Activated B cell treated with CpG ODN at 0.5 μM for 24 hours (primary cell): ENCODE results near the gene CHST15. TPM values are rescaled to one million over a fixed set of nuclear protein-coding genes. Genes with fewer than 3 reads are reported as not detected.

Source experiments
- ATAC-seq: fragments of 200-7000 bp; cut with Tn5 transposase; one replicate; pipeline ENCODE4 v1.10.0; 2021; ENCODE audit warnings: low read depth, mild to moderate bottlenecking, moderate library complexity
- CTCF ChIA-PET: fragments of 350-600 bp; sonication (Branson Sonifier 250); formaldehyde crosslinking; loops from one replicate; lab custom pipeline; 2021; ENCODE audit warnings: antibody characterized with exemption; lab: Charles Lee
- POLR2A ChIA-PET: fragments of 350-600 bp; sonication (Branson Sonifier 250); formaldehyde crosslinking; loops from one replicate; lab custom pipeline; 2021; ENCODE audit warnings: antibody characterized with exemption; lab: Charles Lee
- DNase-seq: peaks from one replicate; pipeline ENCODE4 v3.0.0; 2022
- H3K27ac Mint-ChIP-seq: one replicate; pipeline ENCODE4 v1.8.0; 2020; ENCODE audit warnings: mixed read lengths
- H3K27me3 Mint-ChIP-seq: one replicate; pipeline ENCODE4 v1.8.0; 2021; ENCODE audit warnings: mixed read lengths
- H3K36me3 Mint-ChIP-seq: one replicate; pipeline ENCODE4 v1.8.0; 2021; ENCODE audit warnings: low read depth, mixed read lengths
- H3K4me1 Mint-ChIP-seq: one replicate; pipeline ENCODE4 v1.8.0; 2021; ENCODE audit warnings: mixed read lengths
- H3K4me3 Mint-ChIP-seq: one replicate; pipeline ENCODE4 v1.8.0; 2020; ENCODE audit warnings: mild to moderate bottlenecking, mixed read lengths
- H3K9me3 Mint-ChIP-seq: one replicate; pipeline ENCODE4 v1.8.0; 2020; ENCODE audit warnings: mixed read lengths
- intact Hi-C: fragments of 100-400 bp; cut with micrococcal nuclease; formaldehyde crosslinking; loops from one replicate; pipeline ENCODE4 v1.15.1; 2024
- total RNA-seq: library from RNA; stranded (reverse); gene quantifications from 2 replicates; pipeline ENCODE4 v1.2.3, GENCODE V29; 2022
- TF ChIP-seq, protein P1 (sequence below): fragments of 200-600 bp; IDR thresholded peaks from one replicate; pipeline ENCODE4 v1.8.0; 2022; ENCODE audit warnings: antibody characterized with exemption, mild to moderate bottlenecking

CHST15 gene
- total RNA-seq, 1 donor from 2014 or later, result 13.8 TPM

DNA sequence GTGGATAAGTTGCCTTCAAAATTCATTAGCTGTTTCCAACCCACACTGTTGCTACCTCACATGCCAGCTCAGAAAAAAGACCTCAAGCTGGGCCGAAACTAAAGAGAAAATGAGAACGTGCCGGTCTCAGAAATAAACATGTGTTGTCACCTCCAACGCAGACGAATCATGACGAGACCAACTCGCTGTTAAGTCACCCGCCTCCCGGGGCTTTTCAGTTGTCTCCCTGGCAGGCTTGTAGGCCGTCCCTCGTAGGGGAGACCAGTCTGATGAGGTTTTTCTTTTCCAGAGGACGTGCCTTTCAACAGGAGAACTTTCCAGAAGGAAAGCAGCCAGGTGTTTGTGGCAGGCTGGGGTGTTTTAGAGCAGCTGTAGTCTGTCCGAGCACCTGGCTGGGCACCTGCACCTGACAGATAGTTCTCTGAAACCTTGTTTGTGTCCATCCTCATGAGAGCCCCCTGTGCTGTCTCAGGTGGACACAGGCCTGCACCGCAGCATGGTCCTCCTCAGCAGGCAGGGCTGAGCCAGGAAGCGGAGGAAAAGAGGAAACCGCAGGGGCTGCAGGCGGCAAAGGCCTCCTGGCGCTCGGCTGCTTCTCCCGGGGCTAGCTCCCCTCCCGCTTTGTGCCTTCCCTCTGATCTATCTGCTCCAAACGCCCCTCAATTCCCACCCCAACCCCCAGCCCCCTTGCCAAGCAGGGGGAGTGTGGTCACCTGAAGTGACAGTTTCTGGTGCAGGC, 78.8 kb downstream of the CHST15 start:
- ChIA-PET CTCF (no interaction called here), POLR2A (no interaction called here)
- H3K27ac Mint-ChIP-seq, result no peak overlapping the region
- ATAC-seq, result no peak
- DNase-seq, result no peak
- H3K9me3 Mint-ChIP-seq, result peaks cover 5% of the 10 kb centered on the region
- H3K27me3 Mint-ChIP-seq, result no peaks in the 10 kb centered on the region
- peaks cover 65% of the 10 kb centered on the region for H3K36me3 Mint-ChIP-seq
- no peak overlapping the region for H3K4me3 Mint-ChIP-seq
- TF ChIP-seq, protein P1, sequence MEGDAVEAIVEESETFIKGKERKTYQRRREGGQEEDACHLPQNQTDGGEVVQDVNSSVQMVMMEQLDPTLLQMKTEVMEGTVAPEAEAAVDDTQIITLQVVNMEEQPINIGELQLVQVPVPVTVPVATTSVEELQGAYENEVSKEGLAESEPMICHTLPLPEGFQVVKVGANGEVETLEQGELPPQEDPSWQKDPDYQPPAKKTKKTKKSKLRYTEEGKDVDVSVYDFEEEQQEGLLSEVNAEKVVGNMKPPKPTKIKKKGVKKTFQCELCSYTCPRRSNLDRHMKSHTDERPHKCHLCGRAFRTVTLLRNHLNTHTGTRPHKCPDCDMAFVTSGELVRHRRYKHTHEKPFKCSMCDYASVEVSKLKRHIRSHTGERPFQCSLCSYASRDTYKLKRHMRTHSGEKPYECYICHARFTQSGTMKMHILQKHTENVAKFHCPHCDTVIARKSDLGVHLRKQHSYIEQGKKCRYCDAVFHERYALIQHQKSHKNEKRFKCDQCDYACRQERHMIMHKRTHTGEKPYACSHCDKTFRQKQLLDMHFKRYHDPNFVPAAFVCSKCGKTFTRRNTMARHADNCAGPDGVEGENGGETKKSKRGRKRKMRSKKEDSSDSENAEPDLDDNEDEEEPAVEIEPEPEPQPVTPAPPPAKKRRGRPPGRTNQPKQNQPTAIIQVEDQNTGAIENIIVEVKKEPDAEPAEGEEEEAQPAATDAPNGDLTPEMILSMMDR, result no peak
- intact Hi-C loops, result no loop called here
- H3K4me1 Mint-ChIP-seq, result no peaks in the 10 kb centered on the region

DNA sequence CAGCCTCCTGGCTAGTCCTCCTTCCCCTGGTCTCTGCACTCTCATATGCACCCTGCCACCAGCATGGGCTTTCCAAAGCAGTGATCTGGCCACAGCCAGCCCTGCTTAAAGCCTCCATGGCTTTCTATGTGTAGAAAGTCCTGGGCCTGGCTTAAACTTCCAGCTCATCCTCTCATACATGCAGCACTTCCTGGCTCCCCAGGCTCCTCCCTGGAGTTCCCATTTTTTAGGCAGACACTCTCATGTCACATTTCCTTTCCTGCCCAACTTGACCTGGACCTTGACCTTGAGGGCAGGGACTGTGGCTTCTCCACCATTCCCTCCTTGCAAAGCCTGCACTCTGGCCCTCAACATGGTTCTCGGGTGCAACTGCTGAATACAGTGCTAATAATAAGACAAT, 79.5 kb downstream of the CHST15 start:
- Mint-ChIP-seq H3K4me3 (no peak overlapping the region), H3K36me3 (peaks cover 65% of the 10 kb centered on the region), H3K27me3 (no peaks in the 10 kb centered on the region), H3K9me3 (peaks cover 5% of the 10 kb centered on the region), H3K4me1 (no peaks in the 10 kb centered on the region), H3K27ac (no peak overlapping the region)
- intact Hi-C loops, result no loop called here
- ChIA-PET POLR2A (no interaction called here), CTCF (no interaction called here)
- ATAC-seq (no peak), DNase-seq (no peak)
- TF ChIP-seq, protein P1, result no peak

- DNase-seq (no peak), ATAC-seq (no peak)
- H3K9me3 Mint-ChIP-seq, result peaks cover 5% of the 10 kb centered on the region
- ChIA-PET CTCF (no interaction called here), POLR2A (no interaction called here)
- no peak overlapping the region for H3K27ac Mint-ChIP-seq
- H3K27me3 Mint-ChIP-seq, result no peaks in the 10 kb centered on the region
- intact Hi-C loops, result no loop called here
- TF ChIP-seq, protein P1, result no peak
- H3K4me1 Mint-ChIP-seq, result no peaks in the 10 kb centered on the region
- no peak overlapping the region for H3K4me3 Mint-ChIP-seq
- H3K36me3 Mint-ChIP-seq, result peaks cover 66% of the 10 kb centered on the region
These were observed 80.4 kb downstream of the CHST15 start for GRCh38 chr10:124012991-124013390.

DNA sequence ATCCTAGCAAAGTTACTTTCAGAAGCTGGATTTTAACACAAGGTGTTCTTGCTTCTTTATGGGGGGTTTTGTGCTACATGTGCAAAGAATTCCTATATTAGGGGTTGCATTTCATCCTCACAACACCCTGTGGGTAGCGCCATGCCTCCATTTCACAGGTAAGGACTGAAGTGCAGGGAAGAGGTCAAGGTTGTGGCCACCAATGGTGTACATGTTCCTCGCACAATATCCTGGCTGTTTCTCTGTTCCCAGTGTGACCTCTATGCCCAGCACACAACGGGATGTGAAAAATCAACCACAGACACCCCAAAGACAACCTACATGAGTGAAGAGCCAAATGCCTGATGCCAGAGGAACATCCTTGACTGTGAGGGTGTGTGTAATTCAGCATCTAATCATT, 80.8 kb downstream of the CHST15 start:
- CTCF ChIA-PET, result no interaction called here

DNA sequence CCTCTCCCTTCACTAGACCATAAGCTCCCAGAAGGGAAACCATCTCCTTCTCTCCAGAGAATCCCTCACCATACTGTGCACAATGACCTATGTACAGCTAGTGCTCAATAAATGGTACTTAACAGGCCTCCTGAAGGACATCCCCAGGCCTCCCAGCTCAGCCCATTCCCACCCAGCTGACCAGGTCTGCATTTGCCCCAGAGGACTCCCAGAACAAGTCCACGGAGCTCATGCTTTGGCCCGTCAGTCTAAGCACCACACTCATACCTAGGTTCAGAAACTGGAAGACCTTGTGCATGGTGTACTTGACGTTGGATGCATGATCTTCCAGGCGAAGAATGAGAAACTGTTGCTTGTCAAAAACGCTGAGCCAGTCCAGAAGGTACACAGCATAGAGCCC, 81.3 kb downstream of the CHST15 start:
- H3K36me3 Mint-ChIP-seq, result peaks cover 73% of the 10 kb centered on the region
- ATAC-seq (no peak), DNase-seq (no peak)
- H3K9me3 Mint-ChIP-seq, result peaks cover 5% of the 10 kb centered on the region
- H3K4me1 Mint-ChIP-seq, result no peaks in the 10 kb centered on the region
- ChIA-PET CTCF (interaction anchor here (1.0 kb wide), 1 partner anchor 18 kb away, joined by 4 read pairs; no protein-coding TSS in a partner anchor), POLR2A (no interaction called here)
- H3K4me3 Mint-ChIP-seq, result no peak overlapping the region
- no peak overlapping the region for H3K27ac Mint-ChIP-seq
- TF ChIP-seq, protein P1, result no peak
- no peaks in the 10 kb centered on the region for H3K27me3 Mint-ChIP-seq
- intact Hi-C loops, result no loop called here

More for the DNA sequence above, 80.8 kb downstream of the CHST15 start:
- DNase-seq (no peak), ATAC-seq (no peak)
- peaks cover 68% of the 10 kb centered on the region for H3K36me3 Mint-ChIP-seq
- H3K27ac Mint-ChIP-seq, result no peak overlapping the region
- no peaks in the 10 kb centered on the region for H3K4me1 Mint-ChIP-seq
- POLR2A ChIA-PET, result no interaction called here
- no peaks in the 10 kb centered on the region for H3K27me3 Mint-ChIP-seq
- TF ChIP-seq, protein P1, result no peak
- H3K4me3 Mint-ChIP-seq, result no peak overlapping the region
- H3K9me3 Mint-ChIP-seq, result peaks cover 5% of the 10 kb centered on the region
- intact Hi-C loops, result no loop called here
